ENCODE results near the gene SRSF2.
"Not testable (repeated sequence)": the region's sequence is repeated elsewhere in the genome, so short reads cannot be mapped to it uniquely, and the experiment has no call there.

The SRSF2 gene

GRCh38 chr17:76700270-76700616 lies 36.9 kb downstream of the SRSF2 start:
- TF ChIP-seq CTCF (IDR thresholded peaks at IDR 0.05; ENCODE audit: poor library complexity, severe bottlenecking), result no peak
- no peaks in the 10 kb centered on the region for H3K27me3 ChIP-seq (ENCODE audit: insufficient read depth, poor library complexity, severe bottlenecking)
- H3K4me1 ChIP-seq (ENCODE audit: insufficient read depth, poor library complexity, severe bottlenecking), result peaks cover 26% of the 10 kb centered on the region
- peak; percentile 75 for ATAC-seq (ENCODE audit: low read depth)
- DNase-seq (ENCODE audit: low spot score), result no peak
- peak overlapping the region; percentile 67 for H3K27ac ChIP-seq (ENCODE audit: poor library complexity, severe bottlenecking)
- H3K4me3 ChIP-seq (ENCODE audit: severe bottlenecking), result no peak overlapping the region
- no peaks in the 10 kb centered on the region for H3K9me3 ChIP-seq (ENCODE audit: severe bottlenecking)
- no peaks in the 10 kb centered on the region for H3K36me3 ChIP-seq (ENCODE audit: low read depth)

GRCh38 chr17:76698466-76698977 lies 38.6 kb downstream of the SRSF2 start:
- not testable (repeated sequence) for ATAC-seq (ENCODE audit: low read depth); H3K27me3 ChIP-seq (ENCODE audit: insufficient read depth, poor library complexity, severe bottlenecking); H3K27ac ChIP-seq (ENCODE audit: poor library complexity, severe bottlenecking); H3K36me3 ChIP-seq (ENCODE audit: low read depth); H3K4me3 ChIP-seq (ENCODE audit: severe bottlenecking); DNase-seq (ENCODE audit: low spot score); H3K9me3 ChIP-seq (ENCODE audit: severe bottlenecking)
- peaks cover 26% of the 10 kb centered on the region for H3K4me1 ChIP-seq (ENCODE audit: insufficient read depth, poor library complexity, severe bottlenecking)

- no peak for ATAC-seq (ENCODE audit: low read depth)
- no peaks in the 10 kb centered on the region for H3K27me3 ChIP-seq (ENCODE audit: insufficient read depth, poor library complexity, severe bottlenecking)
- no peaks in the 10 kb centered on the region for H3K9me3 ChIP-seq (ENCODE audit: severe bottlenecking)
- peaks cover 2% of the 10 kb centered on the region; the same call in 1 of the 2 replicates for H3K36me3 ChIP-seq (ENCODE audit: low read depth)
- H3K27ac ChIP-seq (ENCODE audit: poor library complexity, severe bottlenecking), result no peak overlapping the region
- TF ChIP-seq CTCF (IDR thresholded peaks at IDR 0.05; ENCODE audit: poor library complexity, severe bottlenecking), result no peak
- no peak overlapping the region for H3K4me3 ChIP-seq (ENCODE audit: severe bottlenecking)
- peaks cover 26% of the 10 kb centered on the region for H3K4me1 ChIP-seq (ENCODE audit: insufficient read depth, poor library complexity, severe bottlenecking)
- DNase-seq (ENCODE audit: low spot score), result no peak
These were observed 39.2 kb downstream of the SRSF2 start for GRCh38 chr17:76697702-76698465.

- Histone ChIP-seq H3K27me3 (ENCODE audit: insufficient read depth, poor library complexity, severe bottlenecking) (no peaks in the 10 kb centered on the region), H3K4me3 (ENCODE audit: severe bottlenecking) (no peak overlapping the region), H3K27ac (ENCODE audit: poor library complexity, severe bottlenecking) (no peak overlapping the region), H3K9me3 (ENCODE audit: severe bottlenecking) (no peaks in the 10 kb centered on the region), H3K36me3 (ENCODE audit: low read depth) (peaks cover 2% of the 10 kb centered on the region; the same call in 1 of the 2 replicates), H3K4me1 (ENCODE audit: insufficient read depth, poor library complexity, severe bottlenecking) (peaks cover 26% of the 10 kb centered on the region)
- ATAC-seq (ENCODE audit: low read depth) (no peak), DNase-seq (ENCODE audit: low spot score) (no peak)
- TF ChIP-seq CTCF (IDR thresholded peaks at IDR 0.05; ENCODE audit: poor library complexity, severe bottlenecking), result no peak
These were observed 40.1 kb downstream of the SRSF2 start for GRCh38 chr17:76696763-76697701.

GRCh38 chr17:76695059-76695831 lies 41.9 kb downstream of the SRSF2 start:
- peaks cover 2% of the 10 kb centered on the region; the same call in 1 of the 2 replicates for H3K36me3 ChIP-seq (ENCODE audit: low read depth)
- H3K4me3 ChIP-seq (ENCODE audit: severe bottlenecking), result no peak overlapping the region
- no peak overlapping the region for H3K27ac ChIP-seq (ENCODE audit: poor library complexity, severe bottlenecking)
- ATAC-seq (ENCODE audit: low read depth) (no peak), DNase-seq (ENCODE audit: low spot score) (no peak)
- no peak for TF ChIP-seq CTCF (IDR thresholded peaks at IDR 0.05; ENCODE audit: poor library complexity, severe bottlenecking)
- no peaks in the 10 kb centered on the region for H3K27me3 ChIP-seq (ENCODE audit: insufficient read depth, poor library complexity, severe bottlenecking)
- H3K4me1 ChIP-seq (ENCODE audit: insufficient read depth, poor library complexity, severe bottlenecking), result peaks cover 16% of the 10 kb centered on the region
- H3K9me3 ChIP-seq (ENCODE audit: severe bottlenecking), result no peaks in the 10 kb centered on the region
